Measurements from ENCODE around the gene RIMS1. TPM values are rescaled to one million over a fixed set of nuclear protein-coding genes. Genes with fewer than 3 reads are reported as not detected.
"Not testable (repeated sequence)": the region's sequence is repeated elsewhere in the genome, so short reads cannot be mapped to it uniquely, and the experiment has no call there.

RIMS1 gene
- polyA plus RNA-seq, 3 donors, result 2.4 to 2.8 (median 2.5) TPM

- DNase-seq (ENCODE audit: extremely low read depth in 1 of 11, low read depth in 9 of 11, low spot score in 4 of 11), result no peak
These were observed 397.2 kb downstream of the RIMS1 start for GRCh38 chr6:72283571-72283970.

- DNase-seq (ENCODE audit: extremely low read depth in 1 of 11, low read depth in 9 of 11, low spot score in 4 of 11), result no peak
These were observed 400.6 kb downstream of the RIMS1 start for GRCh38 chr6:72286911-72287311.

GRCh38 chr6:72287801-72288200, 401.5 kb downstream of the RIMS1 start:
- no peak for DNase-seq (ENCODE audit: extremely low read depth in 1 of 11, low read depth in 9 of 11, low spot score in 4 of 11)

- DNase-seq (ENCODE audit: extremely low read depth in 1 of 11, low read depth in 9 of 11, low spot score in 4 of 11), result no peak
These were observed 402.2 kb downstream of the RIMS1 start for GRCh38 chr6:72288592-72288991.

GRCh38 chr6:72290620-72291019, 404.3 kb downstream of the RIMS1 start:
- no peak for DNase-seq (ENCODE audit: extremely low read depth in 1 of 11, low read depth in 9 of 11, low spot score in 4 of 11)

GRCh38 chr6:72296375-72296774, 410.0 kb downstream of the RIMS1 start:
- no peak for DNase-seq (ENCODE audit: extremely low read depth in 1 of 11, low read depth in 9 of 11, low spot score in 4 of 11)

GRCh38 chr6:72305971-72306370, 419.6 kb downstream of the RIMS1 start:
- no peak for DNase-seq (ENCODE audit: extremely low read depth in 1 of 11, low read depth in 9 of 11, low spot score in 4 of 11)

- no peak for DNase-seq (ENCODE audit: extremely low read depth in 1 of 11, low read depth in 9 of 11, low spot score in 4 of 11)
These were observed 430.5 kb downstream of the RIMS1 start for GRCh38 chr6:72316675-72317380.

- no peak for DNase-seq (ENCODE audit: extremely low read depth in 1 of 11, low read depth in 9 of 11, low spot score in 4 of 11)
These were observed 435.4 kb downstream of the RIMS1 start for GRCh38 chr6:72321788-72322187.

GRCh38 chr6:72322771-72323170, 436.4 kb downstream of the RIMS1 start:
- DNase-seq (ENCODE audit: extremely low read depth in 1 of 11, low read depth in 9 of 11, low spot score in 4 of 11), result no peak

GRCh38 chr6:72324591-72324990, 438.2 kb downstream of the RIMS1 start:
- DNase-seq (ENCODE audit: extremely low read depth in 1 of 11, low read depth in 9 of 11, low spot score in 4 of 11), result no peak

- DNase-seq (ENCODE audit: extremely low read depth in 1 of 11, low read depth in 9 of 11, low spot score in 4 of 11), result no peak
These were observed 442.4 kb downstream of the RIMS1 start for GRCh38 chr6:72328775-72329174.

- DNase-seq (ENCODE audit: extremely low read depth in 1 of 11, low read depth in 9 of 11, low spot score in 4 of 11), result not testable (repeated sequence)
These were observed 448.9 kb downstream of the RIMS1 start for GRCh38 chr6:72335203-72335602.

GRCh38 chr6:72348926-72349325, 462.6 kb downstream of the RIMS1 start:
- no peak for DNase-seq (ENCODE audit: extremely low read depth in 1 of 11, low read depth in 9 of 11, low spot score in 4 of 11)

- no peak for DNase-seq (ENCODE audit: extremely low read depth in 1 of 11, low read depth in 9 of 11, low spot score in 4 of 11)
These were observed 464.0 kb downstream of the RIMS1 start for GRCh38 chr6:72350296-72350881.

- no peak for DNase-seq (ENCODE audit: extremely low read depth in 1 of 11, low read depth in 9 of 11, low spot score in 4 of 11)
These were observed 477.7 kb downstream of the RIMS1 start for GRCh38 chr6:72363844-72364740.

- no peak for DNase-seq (ENCODE audit: extremely low read depth in 1 of 11, low read depth in 9 of 11, low spot score in 4 of 11)
These were observed 479.4 kb downstream of the RIMS1 start for GRCh38 chr6:72365773-72366172.

GRCh38 chr6:72367439-72367838, 481.1 kb downstream of the RIMS1 start:
- no peak for DNase-seq (ENCODE audit: extremely low read depth in 1 of 11, low read depth in 9 of 11, low spot score in 4 of 11)

GRCh38 chr6:72371473-72371872, 485.1 kb downstream of the RIMS1 start:
- no peak for DNase-seq (ENCODE audit: extremely low read depth in 1 of 11, low read depth in 9 of 11, low spot score in 4 of 11)

- DNase-seq (ENCODE audit: extremely low read depth in 1 of 11, low read depth in 9 of 11, low spot score in 4 of 11), result no peak
These were observed 487.8 kb downstream of the RIMS1 start for GRCh38 chr6:72374172-72374571.
